Measurements from ENCODE around the gene ADGRE1. TPM values are rescaled to one million over a fixed set of nuclear protein-coding genes. Genes with fewer than 3 reads are reported as not detected.

The ADGRE1 gene
- total and polyA plus RNA-seq, 4 donors, result 0.39 to 16.2 (median 1.8) TPM

DNA sequence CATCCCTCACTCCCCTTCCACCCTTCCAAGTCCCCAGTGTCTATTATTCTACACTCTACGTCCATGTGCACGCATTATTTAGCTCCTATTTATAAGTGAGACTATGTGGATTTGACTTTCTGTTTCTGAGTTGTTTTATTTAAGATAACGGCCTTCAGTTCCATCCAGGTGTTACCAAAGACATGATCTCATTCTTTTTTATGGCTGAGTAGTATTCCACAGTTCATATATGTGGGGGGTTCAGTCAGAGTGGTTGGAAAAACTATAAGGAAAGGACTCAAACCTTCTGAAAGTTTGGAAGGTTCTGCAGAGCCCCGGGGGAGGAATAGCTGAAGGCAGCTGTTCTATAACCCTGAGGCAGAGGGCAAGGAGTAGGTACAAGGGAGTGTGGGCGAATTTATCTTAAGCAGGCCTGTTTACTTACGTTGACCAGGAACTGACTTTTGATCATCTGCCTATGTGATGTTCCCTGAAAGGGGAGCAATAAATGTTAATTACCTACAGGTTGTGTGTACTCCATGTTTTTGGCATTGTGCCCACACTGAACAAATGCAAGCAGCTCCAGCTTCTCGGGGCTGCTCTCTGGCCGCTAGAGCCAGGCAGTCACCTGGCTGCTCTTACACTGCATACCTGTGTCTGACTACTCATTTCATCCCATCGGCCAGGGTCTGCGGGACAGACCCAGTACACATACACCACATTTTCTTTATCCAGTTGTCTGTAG lies 13.5 kb upstream of the ADGRE1 start:
- TF ChIP-seq, protein P1, sequence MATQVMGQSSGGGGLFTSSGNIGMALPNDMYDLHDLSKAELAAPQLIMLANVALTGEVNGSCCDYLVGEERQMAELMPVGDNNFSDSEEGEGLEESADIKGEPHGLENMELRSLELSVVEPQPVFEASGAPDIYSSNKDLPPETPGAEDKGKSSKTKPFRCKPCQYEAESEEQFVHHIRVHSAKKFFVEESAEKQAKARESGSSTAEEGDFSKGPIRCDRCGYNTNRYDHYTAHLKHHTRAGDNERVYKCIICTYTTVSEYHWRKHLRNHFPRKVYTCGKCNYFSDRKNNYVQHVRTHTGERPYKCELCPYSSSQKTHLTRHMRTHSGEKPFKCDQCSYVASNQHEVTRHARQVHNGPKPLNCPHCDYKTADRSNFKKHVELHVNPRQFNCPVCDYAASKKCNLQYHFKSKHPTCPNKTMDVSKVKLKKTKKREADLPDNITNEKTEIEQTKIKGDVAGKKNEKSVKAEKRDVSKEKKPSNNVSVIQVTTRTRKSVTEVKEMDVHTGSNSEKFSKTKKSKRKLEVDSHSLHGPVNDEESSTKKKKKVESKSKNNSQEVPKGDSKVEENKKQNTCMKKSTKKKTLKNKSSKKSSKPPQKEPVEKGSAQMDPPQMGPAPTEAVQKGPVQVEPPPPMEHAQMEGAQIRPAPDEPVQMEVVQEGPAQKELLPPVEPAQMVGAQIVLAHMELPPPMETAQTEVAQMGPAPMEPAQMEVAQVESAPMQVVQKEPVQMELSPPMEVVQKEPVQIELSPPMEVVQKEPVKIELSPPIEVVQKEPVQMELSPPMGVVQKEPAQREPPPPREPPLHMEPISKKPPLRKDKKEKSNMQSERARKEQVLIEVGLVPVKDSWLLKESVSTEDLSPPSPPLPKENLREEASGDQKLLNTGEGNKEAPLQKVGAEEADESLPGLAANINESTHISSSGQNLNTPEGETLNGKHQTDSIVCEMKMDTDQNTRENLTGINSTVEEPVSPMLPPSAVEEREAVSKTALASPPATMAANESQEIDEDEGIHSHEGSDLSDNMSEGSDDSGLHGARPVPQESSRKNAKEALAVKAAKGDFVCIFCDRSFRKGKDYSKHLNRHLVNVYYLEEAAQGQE (IDR thresholded peaks at IDR 0.05), result no peak
- no peak for TF ChIP-seq YY1 (IDR thresholded peaks at IDR 0.05)
- TF ChIP-seq FOXA1 (IDR thresholded peaks at IDR 0.05), result no peak
- no peak for DNase-seq (ENCODE audit: low spot score)
- Histone ChIP-seq H3K27me3 (ENCODE audit: control insufficient read depth in 4 of 4, insufficient read depth in 4 of 4, low read length in 3 of 4) (peaks cover 0 to 2% (median 0%) of the 10 kb centered on the region in 4 donors), H3K4me1 (ENCODE audit: control insufficient read depth in 4 of 4, insufficient read depth in 4 of 4, low read length in 3 of 4) (no peaks in the 10 kb centered on the region), H3K9ac (ENCODE audit: low read depth in 1 of 2, low read length in 2 of 2) (no peak overlapping the region), H3K4me3 (ENCODE audit: low read depth in 1 of 3, low read length in 3 of 3) (no peak overlapping the region), H3K27ac (ENCODE audit: low read depth in 1 of 2, low read length in 2 of 2) (no peak overlapping the region), H3K9me3 (ENCODE audit: control insufficient read depth in 4 of 4, low read length in 3 of 4) (no peaks in the 10 kb centered on the region), H3K36me3 (ENCODE audit: control insufficient read depth in 4 of 4, insufficient read depth in 3 of 4, low read depth in 1 of 4, low read length in 3 of 4) (no peaks in the 10 kb centered on the region)
- WGBS, result 82% methylated on average over 10 of the region's 10 CpGs

GRCh38 chr19:6875218-6875617 lies 12.2 kb upstream of the ADGRE1 start:
- H3K36me3 ChIP-seq (ENCODE audit: control insufficient read depth in 4 of 4, insufficient read depth in 3 of 4, low read depth in 1 of 4, low read length in 3 of 4), result no peaks in the 10 kb centered on the region
- no peak overlapping the region for H3K27ac ChIP-seq (ENCODE audit: low read depth in 1 of 2, low read length in 2 of 2)
- peaks cover 0 to 6% (median 0%) of the 10 kb centered on the region in 4 donors for H3K27me3 ChIP-seq (ENCODE audit: control insufficient read depth in 4 of 4, insufficient read depth in 4 of 4, low read length in 3 of 4)
- no peaks in the 10 kb centered on the region for H3K4me1 ChIP-seq (ENCODE audit: control insufficient read depth in 4 of 4, insufficient read depth in 4 of 4, low read length in 3 of 4)
- DNase-seq (ENCODE audit: low spot score), result no peak
- no peak overlapping the region for H3K9ac ChIP-seq (ENCODE audit: low read depth in 1 of 2, low read length in 2 of 2)
- H3K4me3 ChIP-seq (ENCODE audit: low read depth in 1 of 3, low read length in 3 of 3), result no peak overlapping the region
- H3K9me3 ChIP-seq (ENCODE audit: control insufficient read depth in 4 of 4, low read length in 3 of 4), result peaks cover 0 to 5% (median 2%) of the 10 kb centered on the region in 4 donors
- no peak for TF ChIP-seq FOXA2 (IDR thresholded peaks at IDR 0.05)
- TF ChIP-seq TAF1 (conservative IDR thresholded peaks at IDR 0.05), result no peak
- no peak for TF ChIP-seq RAD21 (IDR thresholded peaks at IDR 0.05)
- TF ChIP-seq FOXA1 (IDR thresholded peaks at IDR 0.05), result no peak
- TF ChIP-seq, protein P2, sequence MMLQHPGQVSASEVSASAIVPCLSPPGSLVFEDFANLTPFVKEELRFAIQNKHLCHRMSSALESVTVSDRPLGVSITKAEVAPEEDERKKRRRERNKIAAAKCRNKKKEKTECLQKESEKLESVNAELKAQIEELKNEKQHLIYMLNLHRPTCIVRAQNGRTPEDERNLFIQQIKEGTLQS (IDR thresholded peaks at IDR 0.05), result no peak
- TF ChIP-seq, protein P3, sequence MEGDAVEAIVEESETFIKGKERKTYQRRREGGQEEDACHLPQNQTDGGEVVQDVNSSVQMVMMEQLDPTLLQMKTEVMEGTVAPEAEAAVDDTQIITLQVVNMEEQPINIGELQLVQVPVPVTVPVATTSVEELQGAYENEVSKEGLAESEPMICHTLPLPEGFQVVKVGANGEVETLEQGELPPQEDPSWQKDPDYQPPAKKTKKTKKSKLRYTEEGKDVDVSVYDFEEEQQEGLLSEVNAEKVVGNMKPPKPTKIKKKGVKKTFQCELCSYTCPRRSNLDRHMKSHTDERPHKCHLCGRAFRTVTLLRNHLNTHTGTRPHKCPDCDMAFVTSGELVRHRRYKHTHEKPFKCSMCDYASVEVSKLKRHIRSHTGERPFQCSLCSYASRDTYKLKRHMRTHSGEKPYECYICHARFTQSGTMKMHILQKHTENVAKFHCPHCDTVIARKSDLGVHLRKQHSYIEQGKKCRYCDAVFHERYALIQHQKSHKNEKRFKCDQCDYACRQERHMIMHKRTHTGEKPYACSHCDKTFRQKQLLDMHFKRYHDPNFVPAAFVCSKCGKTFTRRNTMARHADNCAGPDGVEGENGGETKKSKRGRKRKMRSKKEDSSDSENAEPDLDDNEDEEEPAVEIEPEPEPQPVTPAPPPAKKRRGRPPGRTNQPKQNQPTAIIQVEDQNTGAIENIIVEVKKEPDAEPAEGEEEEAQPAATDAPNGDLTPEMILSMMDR (IDR thresholded peaks at IDR 0.05; ENCODE audit: low read depth, low read length, missing input control), result no peak
- no peak for TF ChIP-seq EGR1 (IDR thresholded peaks at IDR 0.05; ENCODE audit: low read depth in 2 of 2)
- TF ChIP-seq ZBTB33 (IDR thresholded peaks at IDR 0.05), result no peak
- TF ChIP-seq SP1 (IDR thresholded peaks at IDR 0.05), result no peak
- no peak for TF ChIP-seq HNF4G (IDR thresholded peaks at IDR 0.05)
- TF ChIP-seq GABPA (IDR thresholded peaks at IDR 0.05 in 1 of 2, conservative IDR thresholded peaks at IDR 0.05 in 1 of 2), result no peak
- TF ChIP-seq JUND (IDR thresholded peaks at IDR 0.05), result no peak
- TF ChIP-seq, protein P4, sequence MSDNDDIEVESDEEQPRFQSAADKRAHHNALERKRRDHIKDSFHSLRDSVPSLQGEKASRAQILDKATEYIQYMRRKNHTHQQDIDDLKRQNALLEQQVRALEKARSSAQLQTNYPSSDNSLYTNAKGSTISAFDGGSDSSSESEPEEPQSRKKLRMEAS (IDR thresholded peaks at IDR 0.05), result no peak
- TF ChIP-seq, protein P1 (IDR thresholded peaks at IDR 0.05), result no peak
- no peak for TF ChIP-seq YY1 (IDR thresholded peaks at IDR 0.05)
- TF ChIP-seq RXRA (IDR thresholded peaks at IDR 0.05), result no peak
- no peak for TF ChIP-seq HNF4A (conservative IDR thresholded peaks at IDR 0.05)
- WGBS, result 76% methylated on average over 2 of the region's 2 CpGs
